H1 (cell line): ENCODE results near the gene PKN3. TPM values are rescaled to one million over a fixed set of nuclear protein-coding genes. Genes with fewer than 3 reads are reported as not detected.

ENCODE experiments used
- CTCF ChIA-PET: fragments of 300-600 bp; sonication (Branson Sonifier 250); formaldehyde crosslinking; loops from one replicate; lab custom pipeline; 2021; ENCODE audit not compliant: partially characterized antibody; lab: Charles Lee
- POLR2A ChIA-PET: fragments of 300-600 bp; sonication (Branson Sonifier 250); formaldehyde crosslinking; loops from one replicate; lab custom pipeline; 2021; ENCODE audit warnings: inconsistent platforms; ENCODE audit not compliant: partially characterized antibody; lab: Charles Lee
- DNase-seq, 2 experiments: peaks; one replicate each; pipeline versions ENCODE4 v3.0.0 to v3.0.0-alpha.2; 2010 to 2022; ENCODE audit warnings: low spot score in 2 of 2, low read depth in 1 of 2, mixed read lengths in 1 of 2
- FAIRE-seq: peaks from 2 replicates; lab custom pipeline; 2011; peaks lifted over from hg19 to GRCh38; lab: Jason Lieb, UNC
- H2AFZ ChIP-seq: 2 replicates; pipeline ENCODE4 v1.8.1; 2012; ENCODE audit warnings: low read length, inconsistent platforms
- H2AK5ac ChIP-seq: 2 replicates; pipeline ENCODE4 v1.6.1; 2013; ENCODE audit warnings: low read depth, low read length
- H2BK120ac ChIP-seq: replicated peaks from 2 replicates; pipeline ENCODE3; 2013; ENCODE audit warnings: low read depth, low read length, inconsistent platforms
- H2BK12ac ChIP-seq: 2 replicates; pipeline ENCODE4 v1.6.1; 2013; ENCODE audit warnings: low read depth, low read length
- H2BK15ac ChIP-seq: 2 replicates; pipeline ENCODE4 v1.6.1; 2013; ENCODE audit warnings: low read length
- H2BK20ac ChIP-seq: 2 replicates; pipeline ENCODE4 v1.6.1; 2013; ENCODE audit warnings: low read length
- H2BK5ac ChIP-seq: 2 replicates; pipeline ENCODE4 v1.6.1; 2013; ENCODE audit warnings: low read depth, low read length
- H3K14ac ChIP-seq: 2 replicates; pipeline ENCODE4 v1.6.1; 2013; ENCODE audit warnings: inconsistent platforms; ENCODE audit not compliant: insufficient read length
- H3K18ac ChIP-seq: 2 replicates; pipeline ENCODE4 v1.6.1; 2013; ENCODE audit warnings: low read length; ENCODE audit errors: extremely low read depth
- H3K23ac ChIP-seq: 2 replicates; pipeline ENCODE4 v1.6.1; 2013; ENCODE audit warnings: inconsistent platforms; ENCODE audit not compliant: insufficient read length
- H3K23me2 ChIP-seq: 2 replicates; pipeline ENCODE4 v1.6.1; 2013; ENCODE audit warnings: low read depth, low read length
- H3K27ac ChIP-seq: 2 replicates; pipeline ENCODE4 v1.6.1; 2011; ENCODE audit warnings: low read depth, low read length, inconsistent platforms
- H3K27me3 ChIP-seq, 4 experiments: replicated peaks in 1 of 4; 1 replicate in 1 of 4; 2 replicates in 3 of 4; pipeline versions ENCODE4 v1.6.1 to v1.8.1; 2011 to 2013; ENCODE audit warnings: low read length in 3 of 4, mild to moderate bottlenecking in 3 of 4, inconsistent platforms in 2 of 4, mixed read lengths in 2 of 4, moderate library complexity in 1 of 4; ENCODE audit not compliant: control insufficient read depth in 3 of 4, insufficient read depth in 3 of 4; ENCODE audit errors: extremely low read depth in 1 of 4
- H3K36me3 ChIP-seq, 4 experiments: 2 replicates each; pipeline versions ENCODE4 v1.6.1 to v1.8.1; 2011 to 2013; ENCODE audit warnings: mild to moderate bottlenecking in 4 of 4, low read length in 3 of 4, moderate library complexity in 2 of 4, control low read depth in 1 of 4, inconsistent platforms in 1 of 4; ENCODE audit not compliant: insufficient read depth in 4 of 4, control insufficient read depth in 2 of 4
- H3K4ac ChIP-seq: replicated peaks from 2 replicates; pipeline ENCODE3; 2013; ENCODE audit warnings: low read length, low read depth, mixed read lengths, inconsistent platforms; ENCODE audit not compliant: insufficient read length
- H3K4me1 ChIP-seq, 4 experiments: replicated peaks in 1 of 4; 1 replicate in 1 of 4; 2 replicates in 3 of 4; pipeline versions ENCODE4 v1.6.1 to v1.8.1; 2011 to 2013; ENCODE audit warnings: low read length in 3 of 4, inconsistent platforms in 2 of 4, mixed read lengths in 1 of 4; ENCODE audit not compliant: insufficient read depth in 4 of 4, control insufficient read depth in 3 of 4
- H3K4me2 ChIP-seq, 2 experiments: 2 replicates each; pipeline versions ENCODE4 v1.6.1 to v1.8.1; 2011 to 2013; ENCODE audit warnings: low read depth in 2 of 2, low read length in 2 of 2, control low read depth in 1 of 2, inconsistent platforms in 1 of 2, mild to moderate bottlenecking in 1 of 2; ENCODE audit not compliant: insufficient read depth in 1 of 2
- H3K4me3 ChIP-seq, 4 experiments: fragments of 200-600, 300-600 bp in 1 of 4; sonication (generic), shearing (Covaris generic), sonication (Bioruptor Twin) in 1 of 4; 2 replicates each; pipeline versions ENCODE4 v1.5.1 to v1.8.1; 2011 to 2016; ENCODE audit warnings: low read length in 4 of 4, low read depth in 3 of 4, control low read depth in 2 of 4, inconsistent platforms in 2 of 4, mild to moderate bottlenecking in 2 of 4, mixed read lengths in 1 of 4, moderate library complexity in 1 of 4; ENCODE audit not compliant: insufficient read depth in 2 of 4; ENCODE audit errors: extremely low read depth in 1 of 4
- H3K56ac ChIP-seq: replicated peaks from 2 replicates; pipeline ENCODE3; 2013; ENCODE audit warnings: low read depth, mild to moderate bottlenecking, mixed read lengths, low read length, inconsistent platforms; ENCODE audit not compliant: insufficient read length
- H3K79me1 ChIP-seq: 2 replicates; pipeline ENCODE4 v1.6.1; 2013; ENCODE audit warnings: low read depth, low read length, control low read depth
- H3K79me2 ChIP-seq, 2 experiments: 2 replicates each; pipeline versions ENCODE4 v1.6.1 to v1.8.1; 2012 to 2013; ENCODE audit warnings: low read length in 2 of 2, mild to moderate bottlenecking in 2 of 2, inconsistent platforms in 1 of 2; ENCODE audit not compliant: insufficient read depth in 2 of 2, control insufficient read depth in 1 of 2
- H3K9ac ChIP-seq, 4 experiments: replicated peaks in 1 of 4; 1 replicate in 1 of 4; 2 replicates in 3 of 4; pipeline versions ENCODE4 v1.6.1 to v1.8.1; 2011 to 2013; ENCODE audit warnings: low read depth in 3 of 4, low read length in 3 of 4, control low read depth in 2 of 4, mild to moderate bottlenecking in 2 of 4, moderate library complexity in 2 of 4, inconsistent platforms in 1 of 4; ENCODE audit errors: extremely low read depth in 1 of 4
- H3K9me3 ChIP-seq, 2 experiments: 2 replicates each; pipeline versions ENCODE4 v1.6.1 to v1.8.1; 2012 to 2013; ENCODE audit warnings: mild to moderate bottlenecking in 2 of 2, moderate library complexity in 2 of 2, control low read depth in 1 of 2, inconsistent platforms in 1 of 2, low read depth in 1 of 2, low read length in 1 of 2, mixed read lengths in 1 of 2; ENCODE audit not compliant: insufficient read depth in 2 of 2
- H4K20me1 ChIP-seq, 2 experiments: replicated peaks in 1 of 2; 2 replicates each; pipeline versions ENCODE3 to v1.8.1; 2011 to 2013; ENCODE audit warnings: inconsistent platforms in 2 of 2, low read length in 2 of 2, mild to moderate bottlenecking in 1 of 2; ENCODE audit not compliant: insufficient read depth in 2 of 2, control insufficient read depth in 1 of 2
- H4K5ac ChIP-seq: 2 replicates; pipeline ENCODE4 v1.6.1; 2013; ENCODE audit warnings: low read length, low read depth, mixed read lengths, inconsistent platforms; ENCODE audit not compliant: insufficient read length
- H4K8ac ChIP-seq: 2 replicates; pipeline ENCODE4 v1.8.0; 2013; ENCODE audit warnings: mild to moderate bottlenecking, moderate library complexity, low read length, inconsistent platforms; ENCODE audit not compliant: insufficient read depth; ENCODE audit errors: extremely low read depth
- H4K91ac ChIP-seq: replicated peaks from 2 replicates; pipeline ENCODE3; 2013; ENCODE audit warnings: low read length, mixed read lengths, inconsistent platforms; ENCODE audit not compliant: insufficient read length
- BACH1 ChIP-seq: IDR thresholded peaks from 2 replicates; pipeline ENCODE4 v1.6.1; 2012; ENCODE audit warnings: low read length, improper control_type of control experiment
- CTBP2 ChIP-seq: IDR thresholded peaks from 2 replicates; pipeline ENCODE4 v1.7.0; 2011; ENCODE audit warnings: borderline replicate concordance, mild to moderate bottlenecking, moderate library complexity, mixed read lengths, low read length; ENCODE audit not compliant: insufficient read depth, insufficient read length
- GABPA ChIP-seq: IDR thresholded peaks from 2 replicates; pipeline ENCODE4 v1.6.1; 2011; ENCODE audit warnings: mild to moderate bottlenecking, low read length, moderate library complexity, borderline replicate concordance; ENCODE audit not compliant: insufficient read depth
- JUND ChIP-seq: IDR thresholded peaks from 2 replicates; pipeline ENCODE4 v1.6.1; 2011; ENCODE audit warnings: mild to moderate bottlenecking, improper control_type of control experiment, low read length
- KDM1A ChIP-seq: fragments of 200-600, 300-600 bp; sonication (generic); IDR thresholded peaks from 2 replicates; pipeline ENCODE4 v1.7.1; 2016; ENCODE audit warnings: mild to moderate bottlenecking, low read length, borderline replicate concordance
- MAFK ChIP-seq: IDR thresholded peaks from 2 replicates; pipeline ENCODE4 v1.6.1; 2012; ENCODE audit warnings: low read depth, mild to moderate bottlenecking, improper control_type of control experiment, low read length
- WGBS, 2 experiments: shearing (Covaris generic) in 1 of 2; methylation state at CpG; one replicate each; pipeline versions ENCODE4 v1.1.6 to v1.1.7; 2013 to 2015; ENCODE audit warnings: low lambda C conversion rate in 2 of 2, mixed read lengths in 2 of 2, inconsistent platforms in 1 of 2, low coverage in 1 of 2, missing lambda C conversion rate in 1 of 2; ENCODE audit not compliant: insufficient replicate concordance in 2 of 2, insufficient coverage in 1 of 2, insufficient read length in 1 of 2; ENCODE audit errors: extremely low coverage in 1 of 2, missing lambda C conversion rate in 1 of 2; 5-methylcytosine and 5-hydroxymethylcytosine counted together
- polyA plus RNA-seq, 7 experiments: library from polyadenylated mRNA; depleted of rRNA in 3 of 7; stranded (reverse) in 5 of 7; unstranded in 2 of 7; fragments of >200 nt in 5 of 7; fragments of 200-250 nt in 2 of 7; gene quantifications; 1 replicate in 5 of 7; 2 replicates in 1 of 7; 4 replicates in 1 of 7; pipeline versions ENCODE4 v1.2.1 to v1.2.3, GENCODE V29; 2011 to 2013; ENCODE audit warnings: missing spikeins in 2 of 7, mixed read lengths in 2 of 7
- total RNA-seq: library from RNA; stranded (reverse); fragmentation: NEBNext Ultra II Directional; extraction: Animal tissue kit (Norgen Biotek cat#: 25700); gene quantifications from 2 replicates; pipeline ENCODE4 v1.2.1, GENCODE V29; 2021

The PKN3 gene
- total and polyA plus RNA-seq, 2 of the 8 experiments (the other 6 are each of a cell fraction or from before 2014, with no cell fraction given) = 15.7 to 16.3 TPM

DNA sequence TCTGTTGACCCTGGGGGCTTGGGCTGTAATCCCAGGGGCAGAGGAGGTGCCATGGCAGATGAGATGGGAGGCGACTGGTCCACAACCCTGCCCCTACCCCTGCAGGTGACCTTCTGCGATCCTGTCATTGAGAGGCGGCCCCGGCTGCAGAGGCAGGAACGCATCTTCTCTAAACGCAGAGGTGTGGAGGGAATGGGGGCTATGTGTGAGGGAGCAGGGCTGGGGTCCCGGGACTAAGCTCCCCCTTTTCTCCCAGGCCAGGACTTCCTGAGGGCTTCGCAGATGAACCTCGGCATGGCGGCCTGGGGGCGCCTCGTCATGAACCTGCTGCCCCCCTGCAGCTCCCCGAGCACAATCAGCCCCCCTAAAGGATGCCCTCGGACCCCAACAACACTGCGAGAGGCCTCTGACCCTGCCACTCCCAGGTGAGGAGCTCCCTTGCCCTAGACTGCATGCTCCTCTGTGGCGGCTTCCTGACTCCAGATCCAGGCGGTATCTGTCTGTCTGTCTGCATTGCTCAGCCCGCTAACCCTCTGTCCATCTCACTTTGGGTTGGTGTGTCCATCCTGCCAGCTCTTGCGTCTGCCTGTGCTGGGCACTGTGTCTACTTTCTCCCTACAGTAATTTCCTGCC is 11.8 kb downstream of the PKN3 start:
- Histone ChIP-seq H4K8ac (no peak overlapping the region), H2BK12ac (no peak overlapping the region), H3K9ac (no peak overlapping the region), H3K79me2 (no peaks in the 10 kb centered on the region), H3K79me1 (no peaks in the 10 kb centered on the region), H3K36me3 (peaks cover 0 to 10% (median 0%) of the 10 kb centered on the region in 4 experiments; a peak in 3 of 8 replicates), H3K4me2 (no peak overlapping the region), H3K23me2 (no peaks in the 10 kb centered on the region), H3K14ac (no peak overlapping the region), H2BK5ac (no peak overlapping the region; the same call in 1 of the 2 replicates), H4K91ac (no peak overlapping the region), H3K27ac (no peak overlapping the region), H3K18ac (no peak overlapping the region), H3K4me1 (no peaks in the 10 kb centered on the region), H4K5ac (no peak overlapping the region), H2AFZ (no peak overlapping the region), H3K9me3 (no peaks in the 10 kb centered on the region), H3K4me3 (no peak overlapping the region), H3K4ac (no peak overlapping the region), H2AK5ac (no peak overlapping the region), H3K56ac (no peak overlapping the region), H3K23ac (no peak overlapping the region), H3K27me3 (no peaks in the 10 kb centered on the region), H2BK20ac (no peak overlapping the region), H4K20me1 (no peaks in the 10 kb centered on the region), H2BK120ac (no peak overlapping the region), H2BK15ac (no peak overlapping the region)
- ChIA-PET CTCF (interaction anchor here (0.6 to 1.5 kb wide), 3 partner anchors 10 to 878 kb away, joined by 3 to 4 read pairs (median 4); no protein-coding TSS in a partner anchor), POLR2A (interaction anchor here (0.7 to 46.1 kb wide), 5 partner anchors 5 to 105 kb away, joined by 3 to 1197 read pairs (median 133); partner anchors contain the start of genes DYNC2I2, SET and ZDHHC12)
- TF ChIP-seq MAFK = no peak
- TF ChIP-seq CTBP2 = no peak
- TF ChIP-seq KDM1A = no peak
- TF ChIP-seq GABPA = no peak
- no peak for TF ChIP-seq JUND
- no peak for TF ChIP-seq BACH1
- 95% methylated on average over 18 of the region's 19 CpGs; no CpG with 5 or more reads in 1 of the 2 experiments for WGBS, 2 experiments
- DNase-seq (no peak), FAIRE-seq (no peak)
